Panc1 (cell line): ENCODE data around the gene SETD2. TPM values are rescaled to one million over a fixed set of nuclear protein-coding genes. Genes with fewer than 3 reads are reported as not detected.
"Not testable (repeated sequence)": the region's sequence is repeated elsewhere in the genome, so short reads cannot be mapped to it uniquely, and the experiment has no call there.

Source experiments
- ATAC-seq: fragments of 200-7000 bp; cut with Tn5 transposase; 2 replicates; pipeline ENCODE4 v1.9.1; 2020; ENCODE audit warnings: mild to moderate bottlenecking, moderate library complexity
- BruUV-seq: library from RNA; stranded (reverse); fragments of 400-500 nt; replicated peaks from 2 replicates; lab custom pipeline; 2021; lab: Mats Ljungman, UMichigan
- CTCF ChIA-PET: fragments of 300-600 bp; sonication (Branson Sonifier 250); formaldehyde crosslinking; loops from one replicate; lab custom pipeline; 2022; ENCODE audit warnings: antibody characterized with exemption; lab: Charles Lee
- POLR2A ChIA-PET: fragments of 300-600 bp; sonication (Branson Sonifier 250); formaldehyde crosslinking; loops from one replicate; lab custom pipeline; 2022; ENCODE audit warnings: antibody characterized with exemption; lab: Charles Lee
- DNase-seq: peaks from one replicate; pipeline ENCODE4 v3.0.0-alpha.2; 2010; ENCODE audit warnings: low read depth, low spot score
- H3K27ac ChIP-seq: 2 replicates; pipeline ENCODE4 v1.5.1; 2011; ENCODE audit warnings: mild to moderate bottlenecking, low read length, inconsistent platforms
- H3K27me3 ChIP-seq: fragments of 200-500 bp; sonication (Bioruptor generic); 2 replicates; pipeline ENCODE4 v1.6.0; 2014; ENCODE audit warnings: low read length, inconsistent platforms; ENCODE audit not compliant: control insufficient read depth, insufficient read depth
- H3K36me3 ChIP-seq: fragments of 200-500 bp; sonication (Bioruptor generic); 2 replicates; pipeline ENCODE4 v1.5.1; 2014; ENCODE audit warnings: inconsistent platforms, mild to moderate bottlenecking, low read length, moderate library complexity; ENCODE audit not compliant: control insufficient read depth, insufficient read depth
- H3K4me1 ChIP-seq: 2 replicates; pipeline ENCODE4 v1.5.1; 2011; ENCODE audit warnings: inconsistent platforms, mild to moderate bottlenecking, low read length, moderate library complexity; ENCODE audit not compliant: control insufficient read depth, insufficient read depth
- H3K4me3 ChIP-seq, 2 experiments: 2 replicates each; pipeline ENCODE4 v1.5.1; 2011 to 2012; ENCODE audit warnings: low read depth in 2 of 2, low read length in 2 of 2, mild to moderate bottlenecking in 2 of 2, inconsistent platforms in 1 of 2, moderate library complexity in 1 of 2
- H3K9me3 ChIP-seq: fragments of 200-500 bp; sonication (Bioruptor generic); 2 replicates; pipeline ENCODE4 v1.5.1; 2014; ENCODE audit warnings: low read depth, mild to moderate bottlenecking, inconsistent platforms, low read length, moderate library complexity; ENCODE audit not compliant: control insufficient read depth, insufficient read depth
- CTCF ChIP-seq: fragments of 450-650 bp; IDR thresholded peaks from 2 replicates; pipeline ENCODE4 v1.5.1; 2017; ENCODE audit warnings: mild to moderate bottlenecking
- POLR2AphosphoS5 ChIP-seq: IDR thresholded peaks from 2 replicates; pipeline ENCODE4 v1.6.1; 2012; ENCODE audit warnings: mild to moderate bottlenecking, low read depth, low read length, moderate library complexity
- REST ChIP-seq, 2 experiments: IDR thresholded peaks; 2 replicates each; pipeline ENCODE4 v1.6.1; 2011 to 2012; ENCODE audit warnings: low read depth in 2 of 2, control low read depth in 1 of 2, low read length in 1 of 2, mild to moderate bottlenecking in 1 of 2, moderate library complexity in 1 of 2; ENCODE audit not compliant: insufficient read depth in 1 of 2
- SIN3A ChIP-seq: IDR thresholded peaks from 2 replicates; pipeline ENCODE4 v1.6.1; 2012; ENCODE audit warnings: low read depth, mild to moderate bottlenecking, low read length, moderate library complexity, borderline replicate concordance; ENCODE audit not compliant: insufficient read depth
- TCF7L2 ChIP-seq: IDR thresholded peaks from 2 replicates; pipeline ENCODE4 v1.6.1; 2011; ENCODE audit warnings: mild to moderate bottlenecking, low read depth, low read length, inconsistent platforms
- in situ Hi-C: cut with HindIII; loops from 2 replicates; pipeline ENCODE4 v1.10.0; 2016; ENCODE audit warnings: low sequenced_read_pairs, low pct_unique_long_range_greater_than_20kb
- intact Hi-C: fragments of 100-400 bp; cut with micrococcal nuclease; formaldehyde crosslinking; loops from one replicate; pipeline ENCODE4 v1.10.0; 2022; ENCODE audit not compliant: unreplicated experiment
- total RNA-seq: library from RNA; stranded (reverse); gene quantifications from one replicate; pipeline ENCODE4 v1.2.1, GENCODE V29; 2021; ENCODE audit not compliant: unreplicated experiment

The SETD2 gene
- total RNA-seq, 1 experiment from 2014 or later: 32.6 TPM

- CTCF ChIA-PET, ATAC-seq, H3K4me1 ChIP-seq, H3K27me3 ChIP-seq, in situ Hi-C loops, H3K9me3 ChIP-seq, BruUV-seq, H3K4me3 ChIP-seq, POLR2A ChIA-PET, DNase-seq, H3K27ac ChIP-seq, intact Hi-C loops: not testable (repeated sequence)
- peaks cover 11% of the 10 kb centered on the region for H3K36me3 ChIP-seq
These were observed 48.4 kb downstream of the SETD2 start for GRCh38 chr3:47115524-47115923.

GRCh38 chr3:47113669-47114365 lies 50.1 kb downstream of the SETD2 start:
- peaks cover 11% of the 10 kb centered on the region; the same call in 1 of the 2 replicates for H3K36me3 ChIP-seq
- DNase-seq (no peak), ATAC-seq (no peak)
- in situ Hi-C loops: no loop called here
- H3K9me3 ChIP-seq: no peaks in the 10 kb centered on the region
- BruUV-seq: no TSS peak
- H3K4me1 ChIP-seq: no peaks in the 10 kb centered on the region
- CTCF ChIA-PET: interaction anchor here (0.7 kb wide), 1 partner anchor 85 kb away, joined by 6 read pairs; no protein-coding TSS in a partner anchor
- no peak overlapping the region for H3K27ac ChIP-seq
- H3K4me3 ChIP-seq: no peak overlapping the region
- POLR2A ChIA-PET: no interaction called here
- TF ChIP-seq POLR2AphosphoS5 (no peak), REST (IDR thresholded peaks at IDR 0.05; ENCODE audit: insufficient read depth in 1 of 2, low read depth in 2 of 2, low read length in 1 of 2) (no peak), SIN3A (no peak), CTCF (no peak), TCF7L2 (no peak)
- no peaks in the 10 kb centered on the region for H3K27me3 ChIP-seq
- intact Hi-C loops: no loop called here

- Histone ChIP-seq H3K27me3 (no peaks in the 10 kb centered on the region), H3K9me3 (no peaks in the 10 kb centered on the region), H3K27ac (no peak overlapping the region), H3K36me3 (peaks cover 11% of the 10 kb centered on the region; the same call in 1 of the 2 replicates), H3K4me3 (no peak overlapping the region), H3K4me1 (no peaks in the 10 kb centered on the region)
- DNase-seq (no peak), ATAC-seq (no peak)
- ChIA-PET POLR2A (no interaction called here), CTCF (no interaction called here)
- intact Hi-C loops: no loop called here
- TF ChIP-seq POLR2AphosphoS5: no peak
- no peak for TF ChIP-seq SIN3A
- TF ChIP-seq TCF7L2: no peak
- TF ChIP-seq CTCF: no peak
- TF ChIP-seq REST (IDR thresholded peaks at IDR 0.05; ENCODE audit: insufficient read depth in 1 of 2, low read depth in 2 of 2, low read length in 1 of 2): no peak
- no TSS peak for BruUV-seq
- in situ Hi-C loops: no loop called here
These were observed 50.9 kb downstream of the SETD2 start for GRCh38 chr3:47112997-47113396.
